Activated gamma-delta T cell treated with Interleukin-2 at 50 U/mL for 16 hours (primary cell): ENCODE data around the gene PARP9.

Experiments
- DNase-seq: peaks from one replicate; pipeline ENCODE4 v3.0.0-alpha.2; 2020

The PARP9 gene

GRCh38 chr3:122564155-122564912, at the start of gene PARP9, which contains the start of gene DTX3L:
Gene PARP9, minus strand, starts transcription at chr3:122564300. Its CDS starts 4,680 bp downstream, at chr3:122559620.
Gene DTX3L, plus strand, starts transcription at chr3:122564338. Its CDS starts 89 bp downstream, at chr3:122564427.
- peak; percentile 67 for DNase-seq

- no peak for DNase-seq
Observed at GRCh38 chr3:122612696-122613095, 48.6 kb upstream of the PARP9 start.

GRCh38 chr3:122609798-122610559, 45.9 kb upstream of the PARP9 start:
- no peak for DNase-seq

- DNase-seq, result no peak
Observed at GRCh38 chr3:122608916-122609315, 44.8 kb upstream of the PARP9 start.

GRCh38 chr3:122606330-122606729, 42.2 kb upstream of the PARP9 start:
- no peak for DNase-seq

- DNase-seq, result no peak
Observed at GRCh38 chr3:122603056-122603455, 39.0 kb upstream of the PARP9 start.

GRCh38 chr3:122602011-122602710, 38.1 kb upstream of the PARP9 start:
- DNase-seq, result no peak

- DNase-seq, result no peak
Observed at GRCh38 chr3:122598556-122598955, 34.5 kb upstream of the PARP9 start.

- DNase-seq, result no peak
Observed at GRCh38 chr3:122598151-122598550, 34.1 kb upstream of the PARP9 start.

- DNase-seq, result no peak
Observed at GRCh38 chr3:122594025-122594424, 29.9 kb upstream of the PARP9 start.

- DNase-seq, result no peak
Observed at GRCh38 chr3:122590610-122591009, 26.5 kb upstream of the PARP9 start.

- no peak for DNase-seq
Observed at GRCh38 chr3:122589297-122589696, 25.2 kb upstream of the PARP9 start.

- DNase-seq, result no peak
Observed at GRCh38 chr3:122587572-122587971, 23.5 kb upstream of the PARP9 start.

GRCh38 chr3:122586773-122587485, 22.8 kb upstream of the PARP9 start:
- DNase-seq, result no peak

GRCh38 chr3:122586098-122586497, 22.0 kb upstream of the PARP9 start:
- DNase-seq, result no peak

GRCh38 chr3:122582390-122582789, 18.3 kb upstream of the PARP9 start:
- no peak for DNase-seq

- DNase-seq, result no peak
Observed at GRCh38 chr3:122581622-122582021, 17.5 kb upstream of the PARP9 start.

GRCh38 chr3:122580470-122580869, 16.4 kb upstream of the PARP9 start:
- DNase-seq, result no peak

- DNase-seq, result no peak
Observed at GRCh38 chr3:122578069-122578740, 14.1 kb upstream of the PARP9 start.

- DNase-seq, result peak; percentile 45
Observed at GRCh38 chr3:122577409-122578031, 13.4 kb upstream of the PARP9 start, which contains the start of gene PARP15. Gene PARP15, plus strand, starts transcription at chr3:122577650. Its CDS starts 18 bp downstream, at chr3:122577668.

- no peak for DNase-seq
Observed at GRCh38 chr3:122576174-122576940, 12.3 kb upstream of the PARP9 start.
